Measurements from ENCODE around the gene LSM7.

DNA sequence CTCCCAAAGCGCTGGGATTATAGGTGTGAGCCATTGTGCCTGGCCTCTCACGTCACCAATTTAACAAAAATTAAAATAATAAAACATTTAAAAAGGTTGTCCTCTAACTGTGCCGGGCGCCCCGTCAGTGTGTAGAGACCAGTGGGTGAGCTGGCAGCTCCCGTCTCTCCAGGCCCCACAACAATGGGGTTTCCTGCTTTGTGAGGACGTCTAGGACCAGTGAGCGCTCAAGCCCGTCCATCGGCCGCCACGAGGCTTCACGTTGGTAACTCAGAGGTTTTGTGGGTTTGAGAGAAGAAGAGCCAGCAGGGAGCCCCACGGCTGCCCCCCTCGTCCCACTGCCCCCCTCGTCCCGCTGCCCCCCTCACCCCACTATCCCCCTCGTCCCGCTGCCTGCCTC, 4.7 kb downstream of the LSM7 start:
- no peak for TF ChIP-seq POLR2A (IDR thresholded peaks at IDR 0.05)
- TF ChIP-seq, protein P1, sequence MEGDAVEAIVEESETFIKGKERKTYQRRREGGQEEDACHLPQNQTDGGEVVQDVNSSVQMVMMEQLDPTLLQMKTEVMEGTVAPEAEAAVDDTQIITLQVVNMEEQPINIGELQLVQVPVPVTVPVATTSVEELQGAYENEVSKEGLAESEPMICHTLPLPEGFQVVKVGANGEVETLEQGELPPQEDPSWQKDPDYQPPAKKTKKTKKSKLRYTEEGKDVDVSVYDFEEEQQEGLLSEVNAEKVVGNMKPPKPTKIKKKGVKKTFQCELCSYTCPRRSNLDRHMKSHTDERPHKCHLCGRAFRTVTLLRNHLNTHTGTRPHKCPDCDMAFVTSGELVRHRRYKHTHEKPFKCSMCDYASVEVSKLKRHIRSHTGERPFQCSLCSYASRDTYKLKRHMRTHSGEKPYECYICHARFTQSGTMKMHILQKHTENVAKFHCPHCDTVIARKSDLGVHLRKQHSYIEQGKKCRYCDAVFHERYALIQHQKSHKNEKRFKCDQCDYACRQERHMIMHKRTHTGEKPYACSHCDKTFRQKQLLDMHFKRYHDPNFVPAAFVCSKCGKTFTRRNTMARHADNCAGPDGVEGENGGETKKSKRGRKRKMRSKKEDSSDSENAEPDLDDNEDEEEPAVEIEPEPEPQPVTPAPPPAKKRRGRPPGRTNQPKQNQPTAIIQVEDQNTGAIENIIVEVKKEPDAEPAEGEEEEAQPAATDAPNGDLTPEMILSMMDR (IDR thresholded peaks at IDR 0.05) = no peak

All from uterus (tissue), 2 donors.